Stimulated activated effector memory CD8-positive, alpha-beta T cell treated with anti-CD3 and anti-CD28 coated beads, Interleukin-12 subunit alpha, Interleukin-12 subunit beta, amount 100 ng/mL, for 72 hours (primary cell): ENCODE results near the gene AP1G2.
A peak's percentile ranks its signal among the peaks of the same experiment; 100 is the strongest.

Experiments
- ATAC-seq: fragments of 150-1000 bp; cut with Tn5 transposase; 2 replicates; pipeline ENCODE4 v1.10.0; 2021
- DNase-seq, 2 donors: peaks; one replicate each; pipeline ENCODE4 v3.0.0; 2021 to 2022; ENCODE audit warnings: low spot score in 2 of 2
- H3K27ac Mint-ChIP-seq: one replicate; pipeline ENCODE4 v1.8.0; 2022; ENCODE audit warnings: mild to moderate bottlenecking, mixed read lengths
- H3K36me3 Mint-ChIP-seq: one replicate; pipeline ENCODE4 v1.8.0; 2022; ENCODE audit warnings: mild to moderate bottlenecking, mixed read lengths
- H3K4me1 Mint-ChIP-seq: one replicate; pipeline ENCODE4 v1.8.0; 2022; ENCODE audit warnings: mixed read lengths
- H3K4me3 Mint-ChIP-seq: one replicate; pipeline ENCODE4 v1.8.0; 2022; ENCODE audit warnings: mild to moderate bottlenecking, mixed read lengths
- H3K9me3 Mint-ChIP-seq: one replicate; pipeline ENCODE4 v1.8.0; 2022; ENCODE audit warnings: mixed read lengths

Gene AP1G2

GRCh38 chr14:23530375-23531055 lies 37.1 kb downstream of the AP1G2 start:
- no peaks in the 10 kb centered on the region for H3K36me3 Mint-ChIP-seq
- ATAC-seq = no peak
- no peaks in the 10 kb centered on the region for H3K9me3 Mint-ChIP-seq
- peaks cover 6% of the 10 kb centered on the region for H3K4me1 Mint-ChIP-seq
- no peak overlapping the region for H3K27ac Mint-ChIP-seq
- no peak for DNase-seq
- H3K4me3 Mint-ChIP-seq = no peak overlapping the region

GRCh38 chr14:23529016-23529415 lies 38.6 kb downstream of the AP1G2 start:
- Mint-ChIP-seq H3K4me1 (peaks cover 6% of the 10 kb centered on the region), H3K9me3 (no peaks in the 10 kb centered on the region), H3K36me3 (no peaks in the 10 kb centered on the region), H3K4me3 (no peak overlapping the region), H3K27ac (peak overlapping the region; percentile 75)
- ATAC-seq = no peak
- DNase-seq = no peak

- ATAC-seq (no peak), DNase-seq (no peak)
- H3K27ac Mint-ChIP-seq = peak overlapping the region; percentile 75
- no peaks in the 10 kb centered on the region for H3K36me3 Mint-ChIP-seq
- H3K9me3 Mint-ChIP-seq = no peaks in the 10 kb centered on the region
- no peak overlapping the region for H3K4me3 Mint-ChIP-seq
- H3K4me1 Mint-ChIP-seq = peaks cover 6% of the 10 kb centered on the region
These were observed 39.0 kb downstream of the AP1G2 start for GRCh38 chr14:23528555-23528954.

- no peak for DNase-seq
- Mint-ChIP-seq H3K4me1 (peaks cover 6% of the 10 kb centered on the region), H3K9me3 (no peaks in the 10 kb centered on the region), H3K36me3 (peaks cover 5% of the 10 kb centered on the region), H3K4me3 (no peak overlapping the region), H3K27ac (no peak overlapping the region)
- ATAC-seq = no peak
These were observed 42.0 kb downstream of the AP1G2 start for GRCh38 chr14:23525611-23526010.

- ATAC-seq (no peak), DNase-seq (no peak)
- peaks cover 6% of the 10 kb centered on the region for H3K36me3 Mint-ChIP-seq
- no peaks in the 10 kb centered on the region for H3K9me3 Mint-ChIP-seq
- H3K27ac Mint-ChIP-seq = no peak overlapping the region
- peaks cover 6% of the 10 kb centered on the region for H3K4me1 Mint-ChIP-seq
- H3K4me3 Mint-ChIP-seq = no peak overlapping the region
These were observed 42.6 kb downstream of the AP1G2 start for GRCh38 chr14:23524954-23525353.

- Mint-ChIP-seq H3K4me3 (no peak overlapping the region), H3K9me3 (no peaks in the 10 kb centered on the region), H3K4me1 (peaks cover 2% of the 10 kb centered on the region), H3K36me3 (peaks cover 6% of the 10 kb centered on the region), H3K27ac (no peak overlapping the region)
- no peak for ATAC-seq
- no peak for DNase-seq
These were observed 44.2 kb downstream of the AP1G2 start for GRCh38 chr14:23523229-23524016.

GRCh38 chr14:23522643-23523198 lies 44.9 kb downstream of the AP1G2 start:
- peaks cover 6% of the 10 kb centered on the region for H3K36me3 Mint-ChIP-seq
- ATAC-seq (no peak), DNase-seq (no peak)
- no peaks in the 10 kb centered on the region for H3K4me1 Mint-ChIP-seq
- no peak overlapping the region for H3K4me3 Mint-ChIP-seq
- no peak overlapping the region for H3K27ac Mint-ChIP-seq
- no peaks in the 10 kb centered on the region for H3K9me3 Mint-ChIP-seq

GRCh38 chr14:23521785-23522640 lies 45.6 kb downstream of the AP1G2 start:
- ATAC-seq (no peak), DNase-seq (no peak)
- Mint-ChIP-seq H3K4me3 (no peak overlapping the region), H3K4me1 (no peaks in the 10 kb centered on the region), H3K36me3 (peaks cover 6% of the 10 kb centered on the region), H3K27ac (peak overlapping the region; percentile 37), H3K9me3 (no peaks in the 10 kb centered on the region)

- Mint-ChIP-seq H3K4me3 (no peak overlapping the region), H3K27ac (no peak overlapping the region), H3K4me1 (no peaks in the 10 kb centered on the region), H3K9me3 (no peaks in the 10 kb centered on the region), H3K36me3 (peaks cover 6% of the 10 kb centered on the region)
- ATAC-seq = no peak
- no peak for DNase-seq
These were observed 46.6 kb downstream of the AP1G2 start for GRCh38 chr14:23520899-23521533.

- ATAC-seq (no peak), DNase-seq (no peak)
- H3K36me3 Mint-ChIP-seq = peaks cover 8% of the 10 kb centered on the region
- no peaks in the 10 kb centered on the region for H3K9me3 Mint-ChIP-seq
- H3K27ac Mint-ChIP-seq = no peak overlapping the region
- H3K4me1 Mint-ChIP-seq = peaks cover 3% of the 10 kb centered on the region
- no peak overlapping the region for H3K4me3 Mint-ChIP-seq
These were observed 48.9 kb downstream of the AP1G2 start for GRCh38 chr14:23518709-23519108.

- Mint-ChIP-seq H3K4me3 (no peak overlapping the region), H3K9me3 (no peaks in the 10 kb centered on the region), H3K27ac (no peak overlapping the region), H3K36me3 (peaks cover 12% of the 10 kb centered on the region), H3K4me1 (peaks cover 8% of the 10 kb centered on the region)
- DNase-seq (no peak), ATAC-seq (no peak)
These were observed 49.8 kb downstream of the AP1G2 start for GRCh38 chr14:23517650-23518326.

- peak; percentile 16 for ATAC-seq
- H3K36me3 Mint-ChIP-seq = peaks cover 5% of the 10 kb centered on the region
- peaks cover 17% of the 10 kb centered on the region for H3K4me1 Mint-ChIP-seq
- H3K9me3 Mint-ChIP-seq = no peaks in the 10 kb centered on the region
- DNase-seq = no peak
- no peak overlapping the region for H3K27ac Mint-ChIP-seq
- H3K4me3 Mint-ChIP-seq = no peak overlapping the region
These were observed 53.0 kb downstream of the AP1G2 start for GRCh38 chr14:23514644-23514957.

GRCh38 chr14:23513818-23514643 lies 53.6 kb downstream of the AP1G2 start:
- ATAC-seq (no peak), DNase-seq (no peak)
- Mint-ChIP-seq H3K4me3 (no peak overlapping the region), H3K27ac (no peak overlapping the region), H3K9me3 (no peaks in the 10 kb centered on the region), H3K4me1 (peaks cover 17% of the 10 kb centered on the region), H3K36me3 (peaks cover 5% of the 10 kb centered on the region)
